OCI-LY7 (cell line): ENCODE data around the gene CHST14. TPM values are rescaled to one million over a fixed set of nuclear protein-coding genes. Genes with fewer than 3 reads are reported as not detected.

Experiments used
- BruUV-seq: library from RNA; stranded (reverse); fragments of 400-500 nt; replicated peaks from 2 replicates; lab custom pipeline; 2021; lab: Mats Ljungman, UMichigan
- CTCF ChIA-PET: fragments of 300-600 bp; sonication (Branson Sonifier 250); formaldehyde crosslinking; loops from one replicate; lab custom pipeline; 2022; ENCODE audit warnings: antibody characterized with exemption; ENCODE audit not compliant: unreplicated experiment; lab: Charles Lee
- POLR2A ChIA-PET: fragments of 300-600 bp; sonication (Branson Sonifier 250); formaldehyde crosslinking; loops from one replicate; lab custom pipeline; 2022; ENCODE audit warnings: antibody characterized with exemption; lab: Charles Lee
- DNase-seq: peaks from one replicate; pipeline ENCODE4 v3.0.0-alpha.2; 2015; ENCODE audit warnings: low spot score
- H2AFZ ChIP-seq: fragments of 200-600 bp; sonication (generic), shearing (Covaris generic); 2 replicates; pipeline ENCODE4 v1.6.1; 2014; ENCODE audit warnings: mild to moderate bottlenecking, antibody characterized with exemption, low read length, moderate library complexity
- H3K27ac ChIP-seq: fragments of 200-600 bp; sonication (generic); 2 replicates; pipeline ENCODE4 v1.5.1; 2014; ENCODE audit warnings: mixed run types, low read depth, mild to moderate bottlenecking, moderate library complexity, low read length, inconsistent platforms; ENCODE audit not compliant: poor library complexity, severe bottlenecking
- H3K36me3 ChIP-seq: fragments of 200-600 bp; sonication (generic); 2 replicates; pipeline ENCODE4 v1.6.1; 2014; ENCODE audit warnings: mild to moderate bottlenecking, antibody characterized with exemption, low read length, moderate library complexity, mixed read lengths; ENCODE audit not compliant: insufficient read depth
- H3K4me1 ChIP-seq: fragments of 200-600 bp; sonication (generic); 2 replicates; pipeline ENCODE4 v1.5.1; 2014; ENCODE audit warnings: mild to moderate bottlenecking, low read length; ENCODE audit not compliant: insufficient read depth, poor library complexity, severe bottlenecking
- H3K4me2 ChIP-seq: fragments of 200-600 bp; sonication (generic); 2 replicates; pipeline ENCODE4 v1.6.1; 2014; ENCODE audit warnings: mild to moderate bottlenecking, low read length
- H3K4me3 ChIP-seq: fragments of 200-600 bp; sonication (generic); 2 replicates; pipeline ENCODE4 v1.5.1; 2014; ENCODE audit warnings: mild to moderate bottlenecking, low read depth, low read length; ENCODE audit not compliant: poor library complexity, severe bottlenecking
- H3K79me2 ChIP-seq: fragments of 200-600 bp; sonication (generic); 2 replicates; pipeline ENCODE4 v1.6.1; 2016; ENCODE audit warnings: low read depth, mild to moderate bottlenecking, low read length, moderate library complexity, mixed read lengths; ENCODE audit not compliant: insufficient read depth
- H3K9me2 ChIP-seq: fragments of 200-600 bp; sonication (generic); 2 replicates; pipeline ENCODE4 v1.6.1; 2016; ENCODE audit warnings: mild to moderate bottlenecking, low read length, mixed read lengths; ENCODE audit not compliant: insufficient read depth
- H3K9me3 ChIP-seq: fragments of 200-600 bp; sonication (generic); 2 replicates; pipeline ENCODE4 v1.6.1; 2014; ENCODE audit warnings: mild to moderate bottlenecking, mixed run types, low read length, mixed read lengths
- H4K20me1 ChIP-seq: fragments of 200-600 bp; sonication (generic); 2 replicates; pipeline ENCODE4 v1.6.1; 2014; ENCODE audit warnings: mild to moderate bottlenecking, antibody characterized with exemption, low read length, moderate library complexity, mixed read lengths; ENCODE audit not compliant: insufficient read depth
- EZH2phosphoT487 ChIP-seq: fragments of 200-600 bp; sonication (generic); IDR thresholded peaks from 2 replicates; pipeline ENCODE4 v1.6.1; 2018; ENCODE audit warnings: low read depth, borderline replicate concordance, mild to moderate bottlenecking, mixed run types, antibody characterized with exemption, low read length, moderate library complexity, mixed read lengths
- intact Hi-C: fragments of 100-400 bp; cut with micrococcal nuclease; formaldehyde crosslinking; loops from one replicate; pipeline ENCODE4 v1.10.0; 2022; ENCODE audit not compliant: unreplicated experiment
- total RNA-seq, 2 experiments: library from RNA; depleted of rRNA in 1 of 2; stranded (reverse); fragments of >200 nt in 1 of 2; shearing (Covaris generic) in 1 of 2; gene quantifications; 2 replicates each; pipeline ENCODE4 v1.2.3, GENCODE V29; 2014 to 2022
- TF ChIP-seq, protein P1 (sequence below): fragments of 200-600 bp; sonication (generic); conservative IDR thresholded peaks from 2 replicates; pipeline ENCODE4 v1.5.1; 2014; ENCODE audit warnings: mild to moderate bottlenecking, antibody characterized with exemption, low read length, moderate library complexity, mixed read lengths

The CHST14 gene
- total RNA-seq, 2 experiments from 2014 or later: 7.3 to 15.3 TPM

DNA sequence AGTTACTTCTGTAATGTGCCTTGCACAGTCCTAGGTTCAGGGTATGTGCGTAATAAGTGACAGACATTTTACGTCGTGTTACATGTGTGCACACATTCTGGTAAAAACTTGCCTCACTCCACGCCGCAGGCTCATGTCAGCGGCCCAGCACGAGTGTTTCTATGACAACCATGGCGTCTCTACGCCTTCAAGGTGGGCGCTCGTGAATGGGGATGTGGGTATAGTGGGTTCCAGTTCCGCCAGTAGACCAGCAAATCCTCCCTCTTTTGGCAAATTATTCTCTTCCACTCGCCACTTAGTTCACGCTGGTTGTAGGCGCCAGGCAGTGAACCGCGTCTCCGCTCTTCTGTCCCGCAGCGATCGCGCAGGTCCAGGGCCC lies 40.3 kb downstream of the CHST14 start:
- peak overlapping the region; percentile 62 for H3K4me2 ChIP-seq
- H3K79me2 ChIP-seq: no peaks in the 10 kb centered on the region
- peak; percentile 9 for DNase-seq
- POLR2A ChIA-PET: no interaction called here
- H2AFZ ChIP-seq: 0 out of 2 replicates have a peak overlapping the region, but pooled peaks have one; percentile 12
- no peaks in the 10 kb centered on the region for H3K9me2 ChIP-seq
- intact Hi-C loops: loop anchor here (10.0 kb wide), 1 partner anchor 274 kb away; no protein-coding TSS in a partner anchor
- H3K36me3 ChIP-seq: no peaks in the 10 kb centered on the region
- no TSS peak for BruUV-seq
- no peak for TF ChIP-seq EZH2phosphoT487
- TF ChIP-seq, protein P1, sequence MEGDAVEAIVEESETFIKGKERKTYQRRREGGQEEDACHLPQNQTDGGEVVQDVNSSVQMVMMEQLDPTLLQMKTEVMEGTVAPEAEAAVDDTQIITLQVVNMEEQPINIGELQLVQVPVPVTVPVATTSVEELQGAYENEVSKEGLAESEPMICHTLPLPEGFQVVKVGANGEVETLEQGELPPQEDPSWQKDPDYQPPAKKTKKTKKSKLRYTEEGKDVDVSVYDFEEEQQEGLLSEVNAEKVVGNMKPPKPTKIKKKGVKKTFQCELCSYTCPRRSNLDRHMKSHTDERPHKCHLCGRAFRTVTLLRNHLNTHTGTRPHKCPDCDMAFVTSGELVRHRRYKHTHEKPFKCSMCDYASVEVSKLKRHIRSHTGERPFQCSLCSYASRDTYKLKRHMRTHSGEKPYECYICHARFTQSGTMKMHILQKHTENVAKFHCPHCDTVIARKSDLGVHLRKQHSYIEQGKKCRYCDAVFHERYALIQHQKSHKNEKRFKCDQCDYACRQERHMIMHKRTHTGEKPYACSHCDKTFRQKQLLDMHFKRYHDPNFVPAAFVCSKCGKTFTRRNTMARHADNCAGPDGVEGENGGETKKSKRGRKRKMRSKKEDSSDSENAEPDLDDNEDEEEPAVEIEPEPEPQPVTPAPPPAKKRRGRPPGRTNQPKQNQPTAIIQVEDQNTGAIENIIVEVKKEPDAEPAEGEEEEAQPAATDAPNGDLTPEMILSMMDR: no peak
- no peaks in the 10 kb centered on the region for H4K20me1 ChIP-seq
- H3K4me1 ChIP-seq: no peaks in the 10 kb centered on the region
- H3K4me3 ChIP-seq: peak overlapping the region; percentile 44
- H3K27ac ChIP-seq: no peak overlapping the region
- no peaks in the 10 kb centered on the region for H3K9me3 ChIP-seq
- CTCF ChIA-PET: no interaction called here

DNA sequence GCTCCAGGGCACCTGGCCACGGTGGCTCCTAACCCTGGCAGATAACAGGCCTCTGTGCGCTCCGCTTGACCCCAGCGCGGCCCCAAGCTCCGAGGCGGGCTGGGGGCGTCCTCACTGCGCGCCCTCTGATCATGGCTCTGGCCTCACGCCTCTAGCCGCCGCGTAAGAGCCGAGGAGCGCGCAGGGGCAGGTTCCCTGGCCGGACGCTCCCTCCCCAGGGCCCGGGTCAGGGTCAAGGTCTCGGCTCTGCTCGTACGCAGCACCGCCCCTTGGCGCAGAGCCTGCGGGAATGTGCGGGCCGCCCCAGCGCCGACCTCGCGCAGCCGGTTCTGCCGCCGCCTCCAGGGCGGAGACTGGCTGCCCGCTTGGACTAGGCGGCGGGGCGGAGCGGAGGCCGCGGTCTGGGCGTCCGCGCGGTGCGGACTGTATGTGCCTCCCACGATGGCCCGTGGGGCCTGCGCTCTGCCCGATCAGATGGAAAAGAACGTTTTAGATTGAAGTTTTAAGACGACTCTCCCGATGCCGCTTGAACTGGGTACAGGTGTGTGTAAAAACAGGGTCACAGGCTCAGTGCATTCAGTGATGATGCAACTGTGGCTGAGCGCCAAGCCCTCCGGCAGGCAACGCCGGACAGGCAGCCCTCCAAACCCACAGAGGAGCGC lies 40.8 kb downstream of the CHST14 start:
- intact Hi-C loops: loop anchor here (10.0 kb wide), 1 partner anchor 273 kb away; no protein-coding TSS in a partner anchor
- H3K9me2 ChIP-seq: no peaks in the 10 kb centered on the region
- H3K79me2 ChIP-seq: no peaks in the 10 kb centered on the region
- peak overlapping the region; percentile 62 for H3K4me2 ChIP-seq
- DNase-seq: no peak
- H3K36me3 ChIP-seq: no peaks in the 10 kb centered on the region
- no peaks in the 10 kb centered on the region for H4K20me1 ChIP-seq
- H3K9me3 ChIP-seq: no peaks in the 10 kb centered on the region
- ChIA-PET CTCF (no interaction called here), POLR2A (no interaction called here)
- peak overlapping the region; percentile 44 for H3K4me3 ChIP-seq
- H3K27ac ChIP-seq: no peak overlapping the region
- H2AFZ ChIP-seq: peak overlapping the region; percentile 12; the same call in 1 of the 2 replicates
- no peaks in the 10 kb centered on the region for H3K4me1 ChIP-seq
- TF ChIP-seq, protein P1: no peak
- no peak for TF ChIP-seq EZH2phosphoT487
- BruUV-seq: no TSS peak

- no peaks in the 10 kb centered on the region for H3K9me3 ChIP-seq
- no peak overlapping the region for H3K27ac ChIP-seq
- no peak overlapping the region for H3K4me2 ChIP-seq
- H3K4me1 ChIP-seq: no peaks in the 10 kb centered on the region
- H3K36me3 ChIP-seq: no peaks in the 10 kb centered on the region
- no peaks in the 10 kb centered on the region for H4K20me1 ChIP-seq
- no peak for DNase-seq
- POLR2A ChIA-PET: interaction anchor here (0.7 kb wide), 1 partner anchor 756 kb away, joined by 4 read pairs; no protein-coding TSS in a partner anchor
- H2AFZ ChIP-seq: no peak overlapping the region
- TF ChIP-seq EZH2phosphoT487: no peak
- TF ChIP-seq, protein P1: no peak
- no peaks in the 10 kb centered on the region for H3K9me2 ChIP-seq
- no peaks in the 10 kb centered on the region for H3K79me2 ChIP-seq
- intact Hi-C loops: loop anchor here (10.0 kb wide), 1 partner anchor 272 kb away; no protein-coding TSS in a partner anchor
- H3K4me3 ChIP-seq: no peak overlapping the region
- BruUV-seq: no TSS peak
- CTCF ChIA-PET: no interaction called here
Observed at GRCh38 chr15:40512440-40512839, 41.7 kb downstream of the CHST14 start.
